ENCODE results near the gene ASZ1.

GRCh38 chr7:117320523-117320922 lies 106.8 kb downstream of the ASZ1 start:
- TF ChIP-seq CTCF (IDR thresholded peaks at IDR 0.05; ENCODE audit: low read depth, low read length), result no peak
- no peak for TF ChIP-seq EZH2phosphoT487 (IDR thresholded peaks at IDR 0.05; ENCODE audit: low read depth)

All from OCI-LY3 (cell line).